Endodermal cell (in vitro differentiated cells): ENCODE data around the gene SPPL3. TPM values are rescaled to one million over a fixed set of nuclear protein-coding genes. Genes with fewer than 3 reads are reported as not detected.
"Not testable (repeated sequence)": the region's sequence is repeated elsewhere in the genome, so short reads cannot be mapped to it uniquely, and the experiment has no call there.

Experiments used
- DNase-seq: peaks from one replicate; pipeline ENCODE4 v3.0.0-alpha.2; 2017
- H3K27ac ChIP-seq: 2 replicates; pipeline ENCODE4 v1.5.1; 2013; ENCODE audit warnings: mild to moderate bottlenecking, low read depth, low read length, moderate library complexity
- H3K27me3 ChIP-seq: 2 replicates; pipeline ENCODE4 v1.6.1; 2013; ENCODE audit warnings: mild to moderate bottlenecking, low read length, moderate library complexity; ENCODE audit not compliant: insufficient read depth, control insufficient read depth, poor library complexity, severe bottlenecking
- H3K36me3 ChIP-seq: 2 replicates; pipeline ENCODE4 v1.7.0; 2013; ENCODE audit warnings: mild to moderate bottlenecking, low read length, moderate library complexity; ENCODE audit not compliant: control insufficient read depth, insufficient read depth
- H3K4me1 ChIP-seq: one replicate; pipeline ENCODE4 v1.7.0; 2013; ENCODE audit warnings: low read length; ENCODE audit not compliant: control insufficient read depth, insufficient read depth
- H3K4me3 ChIP-seq: 2 replicates; pipeline ENCODE4 v1.5.1; 2013; ENCODE audit warnings: mild to moderate bottlenecking, low read length, moderate library complexity
- H3K9ac ChIP-seq: 2 replicates; pipeline ENCODE4 v1.6.1; 2013; ENCODE audit warnings: mild to moderate bottlenecking, low read length, moderate library complexity; ENCODE audit not compliant: poor library complexity, severe bottlenecking; ENCODE audit errors: extremely low read depth
- H3K9me3 ChIP-seq: 2 replicates; pipeline ENCODE4 v1.6.1; 2013; ENCODE audit warnings: mild to moderate bottlenecking, low read length, moderate library complexity; ENCODE audit not compliant: control insufficient read depth
- H3K27ac Mint-ChIP-seq: 2 replicates; pipeline ENCODE4 v1.8.0; 2020; ENCODE audit warnings: mixed read lengths
- H3K27me3 Mint-ChIP-seq: 2 replicates; pipeline ENCODE4 v1.8.0; 2021; ENCODE audit warnings: mild to moderate bottlenecking, mixed read lengths; ENCODE audit not compliant: insufficient read depth
- H3K36me3 Mint-ChIP-seq: 2 replicates; pipeline ENCODE4 v1.8.0; 2020; ENCODE audit warnings: low read depth, mixed read lengths
- H3K4me1 Mint-ChIP-seq: 2 replicates; pipeline ENCODE4 v1.8.0; 2020; ENCODE audit warnings: mixed read lengths
- H3K4me3 Mint-ChIP-seq: 2 replicates; pipeline ENCODE4 v1.8.0; 2020; ENCODE audit warnings: mild to moderate bottlenecking, moderate library complexity, mixed read lengths
- H3K9me3 Mint-ChIP-seq: 2 replicates; pipeline ENCODE4 v1.8.0; 2020; ENCODE audit warnings: mild to moderate bottlenecking, mixed read lengths
- WGBS, 2 experiments: methylation state at CpG; one replicate each; pipeline versions ENCODE4 v1.1.5 to v1.1.7; 2013; ENCODE audit warnings: missing lambda C conversion rate in 2 of 2, mixed read lengths in 1 of 2; ENCODE audit not compliant: insufficient coverage in 1 of 2, insufficient read length in 1 of 2; 5-methylcytosine and 5-hydroxymethylcytosine counted together
- long read RNA-seq, 4 experiments: library from polyadenylated mRNA in 2 of 4; library from RNA in 1 of 4; library from capped mRNA in 1 of 4; stranded (forward) in 3 of 4; unstranded in 1 of 4; transcript quantifications; one replicate each; pipeline ENCODE4 v2.0.0, GENCODE V29; 2020 to 2021; ENCODE audit warnings: inconsistent platforms in 1 of 4
- polyA plus RNA-seq, 2 experiments: library from polyadenylated mRNA; stranded (reverse); fragments of 50-300 nt; gene quantifications; one replicate each; pipeline ENCODE4 v1.2.3, GENCODE V29; 2013
- total RNA-seq, 2 donors: library from RNA; stranded (reverse); fragmentation: NEBNext Ultra II Directional in 1 of 2; extraction: Animal tissue kit (Norgen Biotek cat#: 25700) in 1 of 2; gene quantifications; 2 replicates in 1 of 2; 3 replicates in 1 of 2; pipeline ENCODE4 v1.2.1, GENCODE V29; 2021
- TF ChIP-seq, protein P1 (sequence below): fragments of 200-600 bp; sonication (generic); conservative IDR thresholded peaks from 2 replicates; pipeline ENCODE4 v1.5.0; 2021; ENCODE audit warnings: antibody characterized with exemption, mild to moderate bottlenecking

Gene SPPL3, protein sequence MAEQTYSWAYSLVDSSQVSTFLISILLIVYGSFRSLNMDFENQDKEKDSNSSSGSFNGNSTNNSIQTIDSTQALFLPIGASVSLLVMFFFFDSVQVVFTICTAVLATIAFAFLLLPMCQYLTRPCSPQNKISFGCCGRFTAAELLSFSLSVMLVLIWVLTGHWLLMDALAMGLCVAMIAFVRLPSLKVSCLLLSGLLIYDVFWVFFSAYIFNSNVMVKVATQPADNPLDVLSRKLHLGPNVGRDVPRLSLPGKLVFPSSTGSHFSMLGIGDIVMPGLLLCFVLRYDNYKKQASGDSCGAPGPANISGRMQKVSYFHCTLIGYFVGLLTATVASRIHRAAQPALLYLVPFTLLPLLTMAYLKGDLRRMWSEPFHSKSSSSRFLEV
- 10 to 100 TPM; 41.1 to 46.8 TPM for total RNA-seq
- 68.2 TPM for polyA plus RNA-seq (2013, experiment 1 of 2)
- polyA plus RNA-seq (2013, experiment 2 of 2): 54.4 TPM
- long read RNA-seq, experiment 1, full-length matches to known transcripts: 11 of 19 reads
- long read RNA-seq, experiment 1, partial matches to known transcripts: 4 of 19 reads
- long read RNA-seq, experiment 1, other reads (novel, unspliced or antisense): 4 of 19 reads
- long read RNA-seq, experiment 2, full-length matches to known transcripts: 47 of 58 reads
- long read RNA-seq, experiment 2, partial matches to known transcripts: 1 of 58 reads
- long read RNA-seq, experiment 2, other reads (novel, unspliced or antisense): 10 of 58 reads
- long read RNA-seq, experiment 3, partial matches to known transcripts: 5 of 13 reads
- long read RNA-seq, experiment 3, other reads (novel, unspliced or antisense): 5 of 13 reads
- long read RNA-seq, experiment 4, partial matches to known transcripts: 0 of 3 reads
- long read RNA-seq, experiment 4, other reads (novel, unspliced or antisense): 3 of 3 reads

GRCh38 chr12:120904197-120904773, at the start of gene SPPL3:
TSS of gene SPPL3 (minus strand) at chr12:120904358. CDS start at chr12:120903867, 491 bp downstream.
- WGBS, 2 experiments: 1 to 4% methylated on average over 17 to 66 of the region's 66 CpGs
- Histone ChIP-seq H3K36me3 (peaks cover 9% of the 10 kb centered on the region), H3K27me3 (no peaks in the 10 kb centered on the region), H3K27ac (peak within 1 kb of the TSS; percentile 73), H3K9me3 (no peaks in the 10 kb centered on the region), H3K4me1 (no peaks in the 10 kb centered on the region), H3K4me3 (peak within 1 kb of the TSS; percentile 82), H3K9ac (peak within 1 kb of the TSS; percentile 63)
- Mint-ChIP-seq H3K4me1 (peaks cover 17% of the 10 kb centered on the region), H3K36me3 (peaks cover 13% of the 10 kb centered on the region), H3K27ac (peak within 1 kb of the TSS; percentile 94), H3K9me3 (no peaks in the 10 kb centered on the region), H3K4me3 (peak within 1 kb of the TSS; percentile 96), H3K27me3 (no peaks in the 10 kb centered on the region)
- TF ChIP-seq, protein P1, sequence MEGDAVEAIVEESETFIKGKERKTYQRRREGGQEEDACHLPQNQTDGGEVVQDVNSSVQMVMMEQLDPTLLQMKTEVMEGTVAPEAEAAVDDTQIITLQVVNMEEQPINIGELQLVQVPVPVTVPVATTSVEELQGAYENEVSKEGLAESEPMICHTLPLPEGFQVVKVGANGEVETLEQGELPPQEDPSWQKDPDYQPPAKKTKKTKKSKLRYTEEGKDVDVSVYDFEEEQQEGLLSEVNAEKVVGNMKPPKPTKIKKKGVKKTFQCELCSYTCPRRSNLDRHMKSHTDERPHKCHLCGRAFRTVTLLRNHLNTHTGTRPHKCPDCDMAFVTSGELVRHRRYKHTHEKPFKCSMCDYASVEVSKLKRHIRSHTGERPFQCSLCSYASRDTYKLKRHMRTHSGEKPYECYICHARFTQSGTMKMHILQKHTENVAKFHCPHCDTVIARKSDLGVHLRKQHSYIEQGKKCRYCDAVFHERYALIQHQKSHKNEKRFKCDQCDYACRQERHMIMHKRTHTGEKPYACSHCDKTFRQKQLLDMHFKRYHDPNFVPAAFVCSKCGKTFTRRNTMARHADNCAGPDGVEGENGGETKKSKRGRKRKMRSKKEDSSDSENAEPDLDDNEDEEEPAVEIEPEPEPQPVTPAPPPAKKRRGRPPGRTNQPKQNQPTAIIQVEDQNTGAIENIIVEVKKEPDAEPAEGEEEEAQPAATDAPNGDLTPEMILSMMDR: no peak
- peak; percentile 99 for DNase-seq

- Histone ChIP-seq H3K9me3 (peaks cover 4% of the 10 kb centered on the region), H3K4me1 (no peaks in the 10 kb centered on the region), H3K27ac (no peak overlapping the region), H3K36me3 (no peaks in the 10 kb centered on the region), H3K9ac (no peak overlapping the region), H3K4me3 (no peak overlapping the region), H3K27me3 (no peaks in the 10 kb centered on the region)
- TF ChIP-seq, protein P1: no peak
- H3K4me3 Mint-ChIP-seq: no peak overlapping the region
- no peaks in the 10 kb centered on the region for H3K36me3 Mint-ChIP-seq
- no peak for DNase-seq
- H3K27me3 Mint-ChIP-seq: no peaks in the 10 kb centered on the region
- H3K4me1 Mint-ChIP-seq: no peaks in the 10 kb centered on the region
- WGBS, 2 experiments: 82 to 97% methylated on average over 5 of the region's 5 CpGs
- H3K9me3 Mint-ChIP-seq: peaks cover 19% of the 10 kb centered on the region
- H3K27ac Mint-ChIP-seq: no peak overlapping the region
These were observed 46.6 kb upstream of the SPPL3 start for GRCh38 chr12:120950807-120951206.

GRCh38 chr12:120950260-120950799, 46.2 kb upstream of the SPPL3 start:
- H3K27ac ChIP-seq, H3K27me3 Mint-ChIP-seq, H3K36me3 ChIP-seq, H3K9me3 ChIP-seq, H3K4me1 Mint-ChIP-seq, H3K27ac Mint-ChIP-seq, H3K9ac ChIP-seq, H3K4me1 ChIP-seq, H3K4me3 ChIP-seq, H3K27me3 ChIP-seq, H3K4me3 Mint-ChIP-seq, H3K36me3 Mint-ChIP-seq, DNase-seq: not testable (repeated sequence)
- H3K9me3 Mint-ChIP-seq: peaks cover 17% of the 10 kb centered on the region
- WGBS, 2 experiments: 94 to 96% methylated on average over 9 to 31 of the region's 31 CpGs

DNA sequence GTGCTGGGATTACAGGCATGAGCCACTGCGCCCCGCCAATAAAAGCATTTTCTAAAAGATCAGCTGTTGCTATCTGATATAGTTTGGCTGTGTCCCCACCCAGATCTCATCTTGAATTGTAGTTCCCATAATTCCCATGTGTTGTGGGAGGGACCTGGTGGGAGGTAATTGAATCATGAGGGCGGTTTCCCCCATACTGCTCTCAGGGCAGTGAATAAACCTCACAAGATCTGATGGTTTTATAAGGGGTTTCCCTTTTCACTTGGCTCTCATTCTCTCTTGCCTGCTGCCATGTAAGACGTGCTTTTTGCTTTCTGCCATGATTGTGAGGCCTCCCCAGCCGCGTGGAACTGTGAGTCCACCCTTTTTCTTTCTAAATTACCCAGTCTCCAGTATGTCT, 41.4 kb upstream of the SPPL3 start:
- not testable (repeated sequence) for H3K4me1 Mint-ChIP-seq, H3K9ac ChIP-seq, H3K27ac Mint-ChIP-seq, H3K4me3 ChIP-seq, DNase-seq, H3K27me3 ChIP-seq, H3K4me3 Mint-ChIP-seq, H3K9me3 Mint-ChIP-seq, H3K27ac ChIP-seq, H3K4me1 ChIP-seq, H3K27me3 Mint-ChIP-seq, H3K36me3 Mint-ChIP-seq, H3K36me3 ChIP-seq, H3K9me3 ChIP-seq
- 88 to 91% methylated on average over 1 to 6 of the region's 6 CpGs for WGBS, 2 experiments
